Measurements from ENCODE around the gene DCAF11. TPM values are rescaled to one million over a fixed set of nuclear protein-coding genes. Genes with fewer than 3 reads are reported as not detected.
A peak's percentile ranks its signal among the peaks of the same experiment; 100 is the strongest.

Gene DCAF11
- total RNA-seq, 1 donor from 2014 or later: 42.6 TPM

DNA sequence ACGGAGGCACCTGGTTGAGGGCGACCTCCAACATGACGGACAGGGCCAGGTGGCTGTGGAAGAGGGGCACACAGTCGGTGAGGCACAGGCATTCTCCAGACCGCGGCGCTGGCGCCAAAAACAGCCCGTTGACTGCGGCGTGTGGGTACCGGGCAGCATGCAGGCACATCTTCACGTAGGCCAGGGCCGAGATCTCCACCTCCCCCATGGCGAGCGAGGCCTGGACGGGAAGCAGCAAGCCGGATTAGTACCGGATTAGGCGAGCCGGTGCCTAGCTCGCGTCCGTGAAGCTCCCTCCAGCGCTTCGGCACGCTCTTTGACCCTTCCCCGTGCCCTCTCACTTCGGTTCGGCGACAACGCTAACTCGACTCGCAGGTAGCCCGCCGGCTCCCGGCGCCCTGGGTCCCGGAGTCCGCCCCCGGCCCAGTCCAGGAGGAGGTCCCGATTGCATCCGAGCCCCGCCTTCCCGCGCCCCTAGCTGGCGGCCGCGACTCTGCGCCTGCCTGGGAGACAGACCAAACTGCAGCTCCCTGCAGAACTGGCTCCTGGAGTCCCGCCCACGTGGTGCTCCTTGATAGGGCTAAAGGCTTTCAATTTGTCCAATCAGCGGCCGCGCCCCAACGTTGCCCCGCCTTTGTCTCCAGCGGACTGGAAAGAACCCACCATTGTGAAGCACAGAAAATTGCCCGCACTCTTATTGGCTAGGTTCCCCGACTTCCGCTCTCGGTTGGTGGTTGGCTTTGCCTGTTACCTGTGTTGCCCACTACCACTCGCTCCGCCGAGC lies 26.7 kb downstream of the DCAF11 start, which contains the start of gene EMC9:
Gene EMC9, minus strand, starts transcription at position 495 of the 784 bp plus-strand sequence. Its CDS starts 287 bp downstream, at position 208.
- peak; percentile 91 for DNase-seq (ENCODE audit: low read depth)
- H3K4me3 ChIP-seq (ENCODE audit: low read depth, low read length): peak within 1 kb of the TSS; percentile 89
- peak; percentile 37 for TF ChIP-seq CTCF (conservative IDR thresholded peaks at IDR 0.05; ENCODE audit: low read depth, low read length)

- DNase-seq (ENCODE audit: low read depth): no peak
- no peak for TF ChIP-seq CTCF (conservative IDR thresholded peaks at IDR 0.05; ENCODE audit: low read depth, low read length)
- no peak overlapping the region for H3K4me3 ChIP-seq (ENCODE audit: low read depth, low read length)
Observed at GRCh38 chr14:24143511-24143910, 28.9 kb downstream of the DCAF11 start.

GRCh38 chr14:24144451-24144850 lies 29.9 kb downstream of the DCAF11 start:
- DNase-seq (ENCODE audit: low read depth): no peak
- TF ChIP-seq CTCF (conservative IDR thresholded peaks at IDR 0.05; ENCODE audit: low read depth, low read length): no peak
- H3K4me3 ChIP-seq (ENCODE audit: low read depth, low read length): no peak overlapping the region

- H3K4me3 ChIP-seq (ENCODE audit: low read depth, low read length): peak overlapping the region; percentile 94
- no peak for DNase-seq (ENCODE audit: low read depth)
- TF ChIP-seq CTCF (conservative IDR thresholded peaks at IDR 0.05; ENCODE audit: low read depth, low read length): no peak
Observed at GRCh38 chr14:24145219-24145618, 30.6 kb downstream of the DCAF11 start.

- no peak for DNase-seq (ENCODE audit: low read depth)
- TF ChIP-seq CTCF (conservative IDR thresholded peaks at IDR 0.05; ENCODE audit: low read depth, low read length): no peak
- peak overlapping the region; percentile 94 for H3K4me3 ChIP-seq (ENCODE audit: low read depth, low read length)
Observed at GRCh38 chr14:24145690-24146452, 31.3 kb downstream of the DCAF11 start.

DNA sequence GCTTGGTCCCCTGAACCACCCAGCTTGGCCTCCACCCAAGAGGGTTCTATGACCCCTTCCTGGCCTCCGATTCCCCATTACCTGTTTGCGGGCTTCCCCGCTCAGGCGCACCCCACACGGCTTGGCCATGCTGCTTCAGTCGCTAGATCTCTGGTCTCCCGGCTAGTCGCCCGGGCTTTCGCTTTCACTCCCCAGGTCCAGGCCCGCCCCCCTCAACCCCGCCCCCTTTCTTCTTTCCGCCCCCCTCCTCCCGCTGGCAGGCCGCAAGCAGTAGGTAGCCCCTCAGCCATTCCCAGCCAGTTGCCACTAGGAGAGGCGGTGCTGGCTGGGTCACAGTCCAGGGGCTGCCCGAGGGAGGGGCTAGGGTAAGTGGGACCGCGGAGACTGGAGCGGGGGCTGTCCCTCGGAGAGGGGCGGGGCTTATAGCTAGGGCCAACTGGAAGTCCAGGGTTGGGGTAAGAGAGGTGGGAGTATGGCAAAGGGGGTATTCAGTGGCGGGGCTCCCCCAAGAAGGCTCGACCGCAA lies 31.9 kb downstream of the DCAF11 start, which contains the start of gene PSME2:
Gene PSME2, minus strand, starts transcription at position 158 of the 525 bp plus-strand sequence. Its CDS starts 29 bp downstream, at position 129.
- H3K4me3 ChIP-seq (ENCODE audit: low read depth, low read length): peak within 1 kb of the TSS; percentile 94
- peak; percentile 66 for DNase-seq (ENCODE audit: low read depth)
- TF ChIP-seq CTCF (conservative IDR thresholded peaks at IDR 0.05; ENCODE audit: low read depth, low read length): no peak

All from epithelial cell of proximal tubule (primary cell).